Measurements from ENCODE around the gene C3AR1.
"Not testable (repeated sequence)": the region's sequence is repeated elsewhere in the genome, so short reads cannot be mapped to it uniquely, and the experiment has no call there.

The C3AR1 gene

DNA sequence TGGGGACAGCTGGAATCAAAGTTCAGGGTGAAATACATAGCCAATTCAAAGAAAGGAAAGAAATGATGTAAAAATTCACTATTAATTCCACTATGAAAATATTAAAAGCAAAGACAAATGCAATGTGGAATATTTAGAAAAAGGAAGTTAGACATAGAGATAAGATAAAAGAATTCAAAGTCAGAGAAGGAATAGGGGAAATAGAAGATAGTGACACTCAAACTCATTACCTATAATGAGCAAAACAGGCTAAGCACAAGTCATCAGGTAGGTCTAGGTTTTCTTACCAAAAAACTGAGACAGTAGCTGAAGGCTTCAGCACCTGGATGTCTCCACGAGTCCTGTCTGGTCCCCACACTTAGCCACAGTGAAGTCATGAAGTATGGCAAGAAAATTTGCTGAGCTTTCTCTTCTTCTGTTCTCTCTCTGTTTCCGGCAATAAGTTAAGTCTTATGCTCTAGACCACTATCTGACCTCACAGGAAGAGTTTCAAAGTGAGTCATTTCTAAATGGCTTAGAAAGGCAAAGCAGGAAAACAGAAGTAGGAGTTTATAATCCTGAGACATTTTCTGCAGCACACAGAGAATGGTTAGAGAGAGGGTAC, at the start of gene C3AR1:
TSS of gene C3AR1 (minus strand) at position 369 of the 604 bp plus-strand sequence. CDS start 6,174 bp downstream, outside the sequence.
- in situ Hi-C loops (cut with MboI; ENCODE audit: low sequenced_read_pairs, unreplicated experiment) = no loop called here
- TF ChIP-seq, protein P1, sequence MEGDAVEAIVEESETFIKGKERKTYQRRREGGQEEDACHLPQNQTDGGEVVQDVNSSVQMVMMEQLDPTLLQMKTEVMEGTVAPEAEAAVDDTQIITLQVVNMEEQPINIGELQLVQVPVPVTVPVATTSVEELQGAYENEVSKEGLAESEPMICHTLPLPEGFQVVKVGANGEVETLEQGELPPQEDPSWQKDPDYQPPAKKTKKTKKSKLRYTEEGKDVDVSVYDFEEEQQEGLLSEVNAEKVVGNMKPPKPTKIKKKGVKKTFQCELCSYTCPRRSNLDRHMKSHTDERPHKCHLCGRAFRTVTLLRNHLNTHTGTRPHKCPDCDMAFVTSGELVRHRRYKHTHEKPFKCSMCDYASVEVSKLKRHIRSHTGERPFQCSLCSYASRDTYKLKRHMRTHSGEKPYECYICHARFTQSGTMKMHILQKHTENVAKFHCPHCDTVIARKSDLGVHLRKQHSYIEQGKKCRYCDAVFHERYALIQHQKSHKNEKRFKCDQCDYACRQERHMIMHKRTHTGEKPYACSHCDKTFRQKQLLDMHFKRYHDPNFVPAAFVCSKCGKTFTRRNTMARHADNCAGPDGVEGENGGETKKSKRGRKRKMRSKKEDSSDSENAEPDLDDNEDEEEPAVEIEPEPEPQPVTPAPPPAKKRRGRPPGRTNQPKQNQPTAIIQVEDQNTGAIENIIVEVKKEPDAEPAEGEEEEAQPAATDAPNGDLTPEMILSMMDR (IDR thresholded peaks at IDR 0.05; ENCODE audit: borderline replicate concordance, control extremely low read depth, extremely low read depth, insufficient read depth, missing control alignments) = no peak
- peak; percentile 54 for DNase-seq (ENCODE audit: low spot score)

DNA sequence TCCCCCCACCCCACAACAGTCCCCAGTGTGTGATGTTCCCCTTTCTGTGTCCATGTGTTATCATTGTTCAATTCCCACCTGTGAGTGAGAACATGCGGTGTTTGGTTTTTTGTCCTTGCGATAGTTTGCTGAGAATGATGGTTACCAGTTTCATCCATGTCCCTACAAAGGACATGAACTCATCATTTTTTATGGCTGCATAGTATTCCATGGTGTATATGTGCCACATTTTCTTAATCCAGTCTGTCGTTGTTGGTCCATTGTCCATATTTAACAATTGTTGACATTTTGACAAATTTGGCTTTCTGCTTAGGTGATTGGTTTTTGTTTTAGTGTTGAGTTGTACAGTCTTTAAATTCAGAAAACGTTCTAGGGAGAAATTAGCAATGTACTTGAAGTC, 47.0 kb upstream of the C3AR1 start:
- in situ Hi-C loops (cut with MboI; ENCODE audit: low sequenced_read_pairs, unreplicated experiment) = loop anchor here (10.0 kb wide), 1 partner anchor 122 kb away; no protein-coding TSS in a partner anchor
- not testable (repeated sequence) for DNase-seq (ENCODE audit: low spot score)

DNA sequence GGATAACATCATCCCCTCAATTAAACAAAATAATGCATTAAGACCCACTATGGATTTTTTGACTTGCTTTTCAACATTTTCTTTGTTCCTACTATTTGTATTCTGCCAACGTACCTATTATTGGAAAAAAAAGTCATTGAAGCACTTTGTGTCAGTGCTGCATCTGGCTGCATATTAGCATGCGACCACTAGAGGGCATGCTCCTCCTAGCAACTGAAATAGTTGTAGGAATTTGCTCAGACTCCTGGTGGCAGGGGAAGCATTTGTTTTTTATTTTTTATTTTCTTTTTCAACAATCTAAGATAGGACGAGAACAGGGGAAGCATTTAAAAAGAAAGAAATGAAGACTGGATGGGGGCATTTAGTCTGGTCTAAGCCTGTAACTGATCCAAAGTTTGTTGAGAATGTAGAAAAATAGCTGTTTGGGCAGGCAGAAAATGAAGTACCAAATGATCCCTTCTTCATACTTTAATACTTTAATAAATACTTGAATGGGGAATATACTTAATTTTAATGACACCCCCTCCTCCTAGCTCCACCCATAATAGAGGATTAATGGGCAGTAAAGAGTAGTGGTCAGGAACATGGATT, 42.7 kb upstream of the C3AR1 start:
- DNase-seq (ENCODE audit: low spot score) = peak; percentile 69

DNA sequence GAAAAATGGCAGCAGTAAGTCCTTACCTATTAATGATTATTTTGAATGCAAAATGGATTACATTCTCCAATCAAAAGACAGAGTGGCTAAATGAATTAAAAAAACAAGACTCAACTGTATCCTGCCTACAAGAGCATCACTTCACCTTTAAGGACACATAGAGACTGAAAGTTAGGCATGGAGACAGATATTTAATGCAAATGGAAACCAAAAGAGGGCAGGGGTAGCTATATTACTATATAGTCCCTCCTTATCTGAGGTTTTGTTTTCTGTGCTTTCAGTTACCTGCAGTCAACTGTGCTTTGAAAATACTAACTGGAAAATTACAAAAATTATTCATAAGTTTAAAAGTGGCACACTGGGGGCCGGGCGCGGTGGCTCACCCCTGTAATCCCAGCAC, 33.1 kb upstream of the C3AR1 start:
- in situ Hi-C loops (cut with MboI; ENCODE audit: low sequenced_read_pairs, unreplicated experiment) = no loop called here
- TF ChIP-seq, protein P1 (IDR thresholded peaks at IDR 0.05; ENCODE audit: borderline replicate concordance, control extremely low read depth, extremely low read depth, insufficient read depth, missing control alignments) = no peak
- no peak for DNase-seq (ENCODE audit: low spot score)

More for the DNA sequence above, 42.7 kb upstream of the C3AR1 start:
- in situ Hi-C loops (cut with MboI; ENCODE audit: low sequenced_read_pairs, unreplicated experiment) = no loop called here
- TF ChIP-seq, protein P1 (IDR thresholded peaks at IDR 0.05; ENCODE audit: borderline replicate concordance, control extremely low read depth, extremely low read depth, insufficient read depth, missing control alignments) = peak; percentile 87

DNA sequence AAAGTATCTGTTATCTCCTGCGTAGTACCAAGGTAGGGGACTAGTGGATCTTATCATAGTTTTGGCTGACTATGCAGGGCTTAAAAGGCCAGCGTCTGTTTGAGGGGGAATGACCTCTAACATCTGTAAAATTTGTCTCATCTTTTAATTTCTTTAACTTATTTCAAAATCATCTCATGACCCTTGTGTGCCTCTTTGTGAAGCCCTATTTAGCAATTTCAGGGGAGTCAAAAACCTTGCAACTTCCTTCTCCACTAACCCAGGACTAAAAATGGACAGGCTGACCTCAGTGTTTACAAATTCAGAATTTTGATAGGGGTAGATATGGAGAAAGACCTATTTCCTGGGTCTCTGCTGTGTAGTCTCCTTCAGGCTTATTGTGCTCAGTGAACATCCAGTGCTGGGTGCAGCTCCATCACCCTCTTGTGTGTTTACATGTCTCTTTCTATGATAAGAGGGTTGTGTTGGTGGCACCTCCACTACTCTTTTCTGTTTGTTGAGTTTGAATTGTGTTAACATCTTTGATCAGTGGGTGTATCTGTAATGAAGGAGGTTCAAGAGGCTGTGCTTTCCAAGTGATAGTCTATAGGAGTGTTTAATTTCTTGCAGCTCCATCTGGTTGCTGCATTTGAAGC, 30.2 kb upstream of the C3AR1 start:
- DNase-seq (ENCODE audit: low spot score) = no peak
- in situ Hi-C loops (cut with MboI; ENCODE audit: low sequenced_read_pairs, unreplicated experiment) = no loop called here
- TF ChIP-seq, protein P1 (IDR thresholded peaks at IDR 0.05; ENCODE audit: borderline replicate concordance, control extremely low read depth, extremely low read depth, insufficient read depth, missing control alignments) = no peak

DNA sequence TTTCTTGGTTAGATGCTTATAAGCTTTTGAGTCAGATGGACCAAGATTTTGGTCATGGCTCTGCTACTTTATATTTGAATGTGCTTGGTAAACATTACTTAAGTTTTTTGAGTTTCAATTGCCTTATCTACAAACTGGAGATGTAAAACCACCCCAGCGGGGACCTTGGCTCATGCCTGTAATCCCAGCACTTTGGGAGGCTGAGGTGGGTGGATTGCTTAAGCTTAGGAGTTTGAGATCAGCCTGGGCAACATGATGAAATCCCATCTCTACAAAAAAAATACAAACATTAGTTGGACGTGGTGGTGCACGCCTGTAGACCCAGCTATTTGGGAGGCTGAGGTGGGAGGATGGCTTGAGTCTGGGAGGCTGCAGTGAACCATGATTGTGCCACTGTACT, 27.1 kb upstream of the C3AR1 start:
- in situ Hi-C loops (cut with MboI; ENCODE audit: low sequenced_read_pairs, unreplicated experiment) = no loop called here
- no peak for DNase-seq (ENCODE audit: low spot score)
- TF ChIP-seq, protein P1 (IDR thresholded peaks at IDR 0.05; ENCODE audit: borderline replicate concordance, control extremely low read depth, extremely low read depth, insufficient read depth, missing control alignments) = no peak

DNA sequence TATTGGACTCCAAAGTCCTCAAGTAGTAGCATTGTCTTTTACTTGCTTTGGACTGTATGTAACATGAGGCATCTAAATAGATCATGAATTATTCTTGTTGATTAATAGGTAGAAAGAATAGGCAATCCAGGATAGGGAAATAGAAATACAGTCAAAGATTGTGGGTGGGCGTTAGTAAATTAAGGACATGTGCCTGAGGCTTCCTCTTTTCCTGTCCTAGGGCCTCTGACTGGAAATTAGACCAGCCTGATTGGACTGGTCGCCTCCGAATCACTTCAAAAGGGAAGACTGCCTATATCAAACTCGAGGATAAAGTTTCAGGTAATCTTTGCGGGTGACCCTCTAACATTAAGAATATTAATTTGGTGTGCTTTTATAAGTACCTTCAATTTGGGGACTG, 23.6 kb upstream of the C3AR1 start:
- TF ChIP-seq, protein P1 (IDR thresholded peaks at IDR 0.05; ENCODE audit: borderline replicate concordance, control extremely low read depth, extremely low read depth, insufficient read depth, missing control alignments) = no peak
- no peak for DNase-seq (ENCODE audit: low spot score)
- in situ Hi-C loops (cut with MboI; ENCODE audit: low sequenced_read_pairs, unreplicated experiment) = no loop called here

DNA sequence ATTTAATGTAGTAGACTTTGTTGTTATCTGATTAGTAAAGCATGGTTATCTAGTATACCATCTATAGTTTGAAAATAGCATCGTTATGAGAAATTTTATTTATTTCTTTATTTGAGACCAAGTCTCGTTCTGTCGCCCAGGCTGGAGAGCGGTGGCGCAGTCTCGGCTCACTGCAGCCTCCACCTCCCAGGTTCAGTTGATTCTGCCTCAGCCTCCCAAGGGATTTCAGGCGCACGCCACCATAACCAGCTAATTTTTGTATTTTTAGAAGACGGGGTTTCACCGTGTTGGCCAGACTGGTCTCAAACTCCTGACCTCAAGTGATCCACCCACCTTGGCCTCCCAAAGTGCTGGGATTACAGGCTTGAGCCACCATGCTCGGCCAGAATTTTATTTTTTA, 23.1 kb upstream of the C3AR1 start:
- in situ Hi-C loops (cut with MboI; ENCODE audit: low sequenced_read_pairs, unreplicated experiment); DNase-seq (ENCODE audit: low spot score): not testable (repeated sequence)
